HCT116 (cell line): ENCODE results near the gene SLC7A1. TPM values are rescaled to one million over a fixed set of nuclear protein-coding genes. Genes with fewer than 3 reads are reported as not detected.

ENCODE experiments used
- ATAC-seq: fragments of 200-7000 bp; cut with Tn5 transposase; 2 replicates; pipeline ENCODE4 v1.9.1; 2020; ENCODE audit warnings: mild to moderate bottlenecking, moderate library complexity
- BruUV-seq: library from RNA; stranded (reverse); fragments of 400-500 nt; replicated peaks from 2 replicates; lab custom pipeline; 2021; lab: Mats Ljungman, UMichigan
- CTCF ChIA-PET: fragments of 300-600 bp; sonication (Branson Sonifier 250); formaldehyde crosslinking; loops from one replicate; lab custom pipeline; 2021; ENCODE audit warnings: antibody characterized with exemption; lab: Charles Lee
- POLR2A ChIA-PET: fragments of 300-600, 350-600 bp; sonication (Branson Sonifier 250); formaldehyde crosslinking; loops from one replicate; lab custom pipeline; 2021; ENCODE audit warnings: antibody characterized with exemption; lab: Charles Lee
- RAD21 ChIA-PET, 2 experiments: fragments of 300-600 bp; sonication (Branson Sonifier 250); formaldehyde crosslinking; loops; one replicate each; lab custom pipeline; 2023; ENCODE audit warnings: low total read pairs in 2 of 2; ENCODE audit not compliant: uncharacterized antibody in 2 of 2, unreplicated experiment in 2 of 2, low non-redundant PET in 1 of 2; lab: Charles Lee
- DNase-seq: peaks from one replicate; pipeline ENCODE4 v3.0.0-alpha.2; 2010; ENCODE audit warnings: low read depth, low spot score
- H2AFZ ChIP-seq: fragments of 200-600 bp; shearing (Covaris generic), sonication (generic); 2 replicates; pipeline ENCODE4 v1.6.1; 2017; ENCODE audit warnings: low read depth, mixed run types, mixed read lengths, antibody characterized with exemption, low read length; ENCODE audit not compliant: poor library complexity, severe bottlenecking
- H3K27ac ChIP-seq: 2 replicates; pipeline ENCODE4 v1.5.1; 2012; ENCODE audit warnings: low read depth, low read length
- H3K27me3 ChIP-seq: fragments of 200-600 bp; sonication (generic); 2 replicates; pipeline ENCODE4 v1.6.1; 2016; ENCODE audit warnings: mixed run types, low read length, mixed read lengths; ENCODE audit not compliant: insufficient read depth
- H3K36me3 ChIP-seq, 2 experiments: fragments of 200-500 bp in 1 of 2; fragments of 200-600 bp in 1 of 2; sonication (Bioruptor generic) in 1 of 2; sonication (generic) in 1 of 2; 2 replicates each; pipeline versions ENCODE4 v1.5.1 to v1.6.1; 2014 to 2016; ENCODE audit warnings: low read length in 2 of 2, inconsistent platforms in 1 of 2, mixed read lengths in 1 of 2, mixed run types in 1 of 2; ENCODE audit not compliant: insufficient read depth in 2 of 2, control insufficient read depth in 1 of 2
- H3K4me1 ChIP-seq, 2 experiments: fragments of 200-600 bp in 1 of 2; sonication (generic) in 1 of 2; 2 replicates each; pipeline versions ENCODE4 v1.5.1 to v1.6.1; 2012 to 2017; ENCODE audit warnings: low read length in 2 of 2, inconsistent platforms in 1 of 2, mild to moderate bottlenecking in 1 of 2, mixed read lengths in 1 of 2, mixed run types in 1 of 2, moderate library complexity in 1 of 2; ENCODE audit not compliant: insufficient read depth in 2 of 2, control insufficient read depth in 1 of 2
- H3K4me2 ChIP-seq: fragments of 200-600 bp; sonication (generic); 2 replicates; pipeline ENCODE4 v1.6.1; 2017; ENCODE audit warnings: mixed run types, low read length, mixed read lengths
- H3K4me3 ChIP-seq, 2 experiments: fragments of 200-600 bp in 1 of 2; sonication (generic) in 1 of 2; replicated peaks in 1 of 2; 2 replicates each; pipeline ENCODE4 v1.5.1; 2011 to 2016; ENCODE audit warnings: low read length in 2 of 2, control low read depth in 1 of 2, low read depth in 1 of 2, mild to moderate bottlenecking in 1 of 2, mixed read lengths in 1 of 2, mixed run types in 1 of 2
- H3K79me2 ChIP-seq: fragments of 200-600 bp; sonication (generic); 2 replicates; pipeline ENCODE4 v1.6.1; 2017; ENCODE audit warnings: mild to moderate bottlenecking, mixed run types, low read length, moderate library complexity, mixed read lengths; ENCODE audit not compliant: insufficient read depth
- H3K9ac ChIP-seq: fragments of 200-600 bp; sonication (generic); 2 replicates; pipeline ENCODE4 v1.6.1; 2016; ENCODE audit warnings: low read length, mixed read lengths
- H3K9me2 ChIP-seq: fragments of 200-600 bp; sonication (generic), shearing (Covaris generic); 2 replicates; pipeline ENCODE4 v1.6.1; 2017; ENCODE audit warnings: mixed run types, mild to moderate bottlenecking, moderate library complexity; ENCODE audit not compliant: insufficient read depth
- H3K9me3 ChIP-seq, 2 experiments: fragments of 200-500 bp in 1 of 2; fragments of 200-600 bp in 1 of 2; sonication (Bioruptor generic) in 1 of 2; sonication (generic) in 1 of 2; 2 replicates each; pipeline ENCODE4 v1.6.1; 2014 to 2017; ENCODE audit warnings: low read length in 2 of 2, mixed read lengths in 2 of 2, inconsistent platforms in 1 of 2, low read depth in 1 of 2, mild to moderate bottlenecking in 1 of 2, mixed run types in 1 of 2, moderate library complexity in 1 of 2; ENCODE audit not compliant: control insufficient read depth in 1 of 2, insufficient read depth in 1 of 2
- H4K20me1 ChIP-seq: fragments of 200-600 bp; sonication (generic), shearing (Covaris generic); 2 replicates; pipeline ENCODE4 v1.6.1; 2017; ENCODE audit warnings: mixed run types, mild to moderate bottlenecking, moderate library complexity; ENCODE audit not compliant: insufficient read depth
- ATF3 ChIP-seq: IDR thresholded peaks from 2 replicates; pipeline ENCODE4 v1.6.1; 2012
- CTCF ChIP-seq, 3 experiments: fragments of 200-600 bp in 1 of 3; sonication (generic) in 1 of 3; IDR thresholded peaks in 2 of 3; conservative IDR thresholded peaks in 1 of 3; 2 replicates each; pipeline ENCODE4 v1.5.1; 2012 to 2017; ENCODE audit warnings: low read depth in 2 of 3, low read length in 2 of 3, antibody characterized with exemption in 1 of 3, borderline replicate concordance in 1 of 3, control low read depth in 1 of 3, mild to moderate bottlenecking in 1 of 3, mixed read lengths in 1 of 3, mixed run types in 1 of 3, moderate library complexity in 1 of 3; ENCODE audit not compliant: insufficient read depth in 1 of 3
- EGR1 ChIP-seq: IDR thresholded peaks from 2 replicates; pipeline ENCODE4 v1.6.1; 2012; ENCODE audit warnings: low read depth
- EZH2 ChIP-seq: fragments of 200-600 bp; sonication (generic); IDR thresholded peaks from 2 replicates; pipeline ENCODE4 v1.6.1; 2017; ENCODE audit warnings: antibody characterized with exemption, mixed run types
- MAX ChIP-seq: IDR thresholded peaks from 2 replicates; pipeline ENCODE4 v1.6.1; 2012
- RAD21 ChIP-seq: IDR thresholded peaks from 2 replicates; pipeline ENCODE4 v1.6.1; 2012; ENCODE audit warnings: low read depth, mild to moderate bottlenecking
- SP1 ChIP-seq: IDR thresholded peaks from 2 replicates; pipeline ENCODE4 v1.6.1; 2012; ENCODE audit warnings: low read depth
- YY1 ChIP-seq: IDR thresholded peaks from 2 replicates; pipeline ENCODE4 v1.6.1; 2011; ENCODE audit warnings: low read length, low read depth, moderate library complexity, mild to moderate bottlenecking; ENCODE audit not compliant: insufficient replicate concordance; ENCODE audit errors: extremely low read depth
- ZBTB33 ChIP-seq: IDR thresholded peaks from 2 replicates; pipeline ENCODE4 v1.6.1; 2011; ENCODE audit warnings: mild to moderate bottlenecking, low read length, moderate library complexity; ENCODE audit not compliant: insufficient replicate concordance; ENCODE audit errors: extremely low read depth
- ZNF274 ChIP-seq: fragments of 200-500 bp; sonication (Bioruptor generic); IDR thresholded peaks from 2 replicates; pipeline ENCODE4 v1.6.1; 2014; ENCODE audit warnings: mild to moderate bottlenecking, low read depth, low read length, inconsistent platforms
- intact Hi-C: fragments of 100-400 bp; cut with micrococcal nuclease; formaldehyde crosslinking; loops from 2 replicates; pipeline ENCODE4 v1.10.0; 2022
- total RNA-seq: library from RNA; stranded (reverse); gene quantifications from one replicate; pipeline ENCODE4 v1.2.1, GENCODE V29; 2021; ENCODE audit not compliant: unreplicated experiment

Gene SLC7A1
- total RNA-seq, 1 experiment from 2014 or later = 124 TPM

GRCh38 chr13:29577136-29578051, 18.1 kb downstream of the SLC7A1 start:
- no peaks in the 10 kb centered on the region for H3K36me3 ChIP-seq
- CTCF ChIA-PET = no interaction called here

More at GRCh38 chr13:29577136-29578051, 18.1 kb downstream of the SLC7A1 start:
- H2AFZ ChIP-seq = no peak overlapping the region
- H3K27ac ChIP-seq = no peak overlapping the region
- intact Hi-C loops = no loop called here
- no peak overlapping the region for H3K4me3 ChIP-seq
- H3K9me3 ChIP-seq = no peaks in the 10 kb centered on the region
- peaks cover 19% of the 10 kb centered on the region; the same call in 1 of the 2 replicates for H4K20me1 ChIP-seq
- TF ChIP-seq MAX = no peak
- TF ChIP-seq RAD21 = no peak
- TF ChIP-seq YY1 = no peak
- no peak for TF ChIP-seq ZNF274
- no peak for TF ChIP-seq ATF3
- no peak for TF ChIP-seq CTCF (IDR thresholded peaks at IDR 0.05 in 2 of 3, conservative IDR thresholded peaks at IDR 0.05 in 1 of 3; ENCODE audit: borderline replicate concordance in 1 of 3, insufficient read depth in 1 of 3, low read depth in 2 of 3, low read length in 2 of 3)
- no peak for TF ChIP-seq EZH2
- TF ChIP-seq ZBTB33 = no peak
- TF ChIP-seq EGR1 = no peak
- TF ChIP-seq SP1 = no peak
- H3K27me3 ChIP-seq = no peaks in the 10 kb centered on the region
- peaks cover 0 to 2% of the 10 kb centered on the region in 2 experiments; a peak in 1 of 4 replicates for H3K4me1 ChIP-seq
- H3K9me2 ChIP-seq = no peaks in the 10 kb centered on the region
- RAD21 ChIA-PET = no interaction called here
- DNase-seq = no peak
- POLR2A ChIA-PET = no interaction called here
- peaks cover 99% of the 10 kb centered on the region for H3K79me2 ChIP-seq
- no TSS peak for BruUV-seq
- H3K4me2 ChIP-seq = no peak overlapping the region
- no peak overlapping the region for H3K9ac ChIP-seq
- ATAC-seq = no peak
